ENCODE results near the gene SLC49A3.

- TF ChIP-seq CTCF (conservative IDR thresholded peaks at IDR 0.05 in 1 of 2, IDR thresholded peaks at IDR 0.05 in 1 of 2; ENCODE audit: extremely low read depth in 1 of 2, insufficient read depth in 1 of 2, low read depth in 1 of 2, low read length in 2 of 2) (no peak), EZH2 (IDR thresholded peaks at IDR 0.05; ENCODE audit: borderline replicate concordance, low read length) (no peak)
Measured at GRCh38 chr4:655464-656151, 33.3 kb downstream of the SLC49A3 start.

Data from mammary epithelial cell (primary cell).